ENCODE measurements around the gene TMEFF2.

GRCh38 chr2:192201116-192201515, 6.4 kb upstream of the TMEFF2 start:
- TF ChIP-seq CTCF (IDR thresholded peaks at IDR 0.05) (no peak), POLR2AphosphoS5 (IDR thresholded peaks at IDR 0.05) (no peak)

Measured in upper lobe of left lung (tissue), 4 donors.